HL-60/S4 (cell line): ENCODE results near the gene AGR3.

Source experiments
- in situ Hi-C: fragments of 300-500 bp; cut with MboI; formaldehyde crosslinking; loops from 2 replicates; pipeline ENCODE4 v1.14.3; 2022; ENCODE audit warnings: low sequenced_read_pairs

Gene AGR3

GRCh38 chr7:16839646-16840045 lies 42.1 kb downstream of the AGR3 start:
- in situ Hi-C loops, result no loop called here

GRCh38 chr7:16838891-16839290 lies 42.9 kb downstream of the AGR3 start:
- in situ Hi-C loops, result no loop called here

GRCh38 chr7:16838386-16838785 lies 43.4 kb downstream of the AGR3 start:
- in situ Hi-C loops, result no loop called here

DNA sequence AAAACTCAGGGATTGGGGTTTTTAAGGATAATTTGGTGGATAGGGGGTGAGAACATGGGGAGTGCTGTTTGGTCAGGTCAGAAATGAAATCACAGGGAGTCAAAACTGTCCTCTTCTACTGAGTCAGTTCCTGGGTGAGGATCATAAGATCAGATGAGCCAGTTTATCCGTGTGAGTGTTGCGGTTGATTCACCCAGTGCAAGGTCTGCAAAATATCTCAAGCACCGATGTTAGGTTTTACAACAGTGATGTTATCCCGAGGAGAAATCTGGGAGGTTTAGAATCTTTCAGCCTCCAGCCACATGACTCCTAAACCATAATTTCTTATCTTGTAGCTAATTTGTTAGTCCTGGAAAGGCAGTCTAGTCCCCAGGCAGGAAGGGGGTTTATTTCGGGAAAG lies 45.3 kb downstream of the AGR3 start:
- in situ Hi-C loops, result no loop called here

DNA sequence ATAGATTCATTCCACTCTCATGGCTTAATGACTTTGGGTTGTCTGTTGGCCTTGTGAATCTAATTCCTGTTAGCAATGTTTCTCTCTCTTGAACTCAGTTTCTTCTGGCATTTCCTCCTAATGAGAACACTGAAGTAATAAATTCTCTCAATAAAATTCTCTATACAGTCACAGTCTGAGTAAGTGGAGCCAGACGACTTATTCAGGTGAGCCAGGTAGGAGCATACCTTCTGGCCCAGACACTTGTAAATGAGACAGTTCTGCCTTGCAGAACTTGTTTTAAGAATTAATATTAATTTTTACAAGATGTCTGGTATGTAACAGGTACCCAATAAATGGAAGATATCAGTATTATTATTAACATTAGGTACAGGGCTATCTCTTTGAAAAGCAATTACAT lies 48.4 kb downstream of the AGR3 start:
- in situ Hi-C loops, result no loop called here

DNA sequence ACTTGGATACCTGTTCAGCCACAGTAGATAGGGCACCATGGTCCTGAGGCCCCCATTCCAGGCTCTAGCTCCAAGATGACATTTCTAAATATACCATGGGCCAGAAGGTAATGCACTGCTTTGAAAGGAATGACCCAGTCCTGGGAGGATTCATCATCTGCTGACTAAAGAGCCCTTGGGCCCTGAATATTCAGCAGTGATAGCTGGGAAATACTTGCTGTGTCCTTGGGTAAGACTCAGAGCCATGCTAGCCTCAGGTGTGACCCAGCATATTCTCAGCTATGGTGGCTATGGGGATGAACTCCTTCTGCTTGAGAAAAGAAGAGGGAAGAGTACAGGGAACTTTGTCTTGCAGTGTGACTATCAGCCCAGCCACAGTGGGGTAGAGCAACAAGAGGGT lies 55.7 kb downstream of the AGR3 start:
- in situ Hi-C loops, result no loop called here

DNA sequence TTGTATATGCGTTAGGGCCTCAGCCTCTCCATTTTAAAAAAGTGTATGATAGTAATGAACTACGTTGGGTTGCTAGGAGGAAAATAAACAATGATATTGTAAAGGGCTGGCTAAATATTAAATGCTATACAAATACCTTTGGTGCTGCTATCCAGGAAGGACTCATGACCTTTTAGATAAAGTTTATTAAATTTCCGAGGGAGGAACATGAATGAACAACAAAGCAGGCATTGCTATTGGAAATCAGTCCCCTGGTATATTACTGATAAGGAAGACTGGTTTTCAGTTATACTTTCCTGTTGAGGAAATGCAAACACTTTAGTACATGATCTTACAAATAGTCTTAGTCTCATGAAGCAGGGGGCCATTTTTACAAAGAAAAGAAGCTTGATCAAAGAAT lies 59.8 kb downstream of the AGR3 start:
- in situ Hi-C loops, result no loop called here

- in situ Hi-C loops, result no loop called here
Measured at GRCh38 chr7:16818732-16819131, 63.1 kb downstream of the AGR3 start.

GRCh38 chr7:16817536-16817935 lies 64.2 kb downstream of the AGR3 start:
- in situ Hi-C loops, result no loop called here

GRCh38 chr7:16816824-16817223 lies 65.0 kb downstream of the AGR3 start:
- in situ Hi-C loops, result no loop called here

- in situ Hi-C loops, result no loop called here
Measured at GRCh38 chr7:16815001-16815400, 66.8 kb downstream of the AGR3 start.

GRCh38 chr7:16813232-16813616 lies 68.6 kb downstream of the AGR3 start:
- in situ Hi-C loops, result no loop called here

DNA sequence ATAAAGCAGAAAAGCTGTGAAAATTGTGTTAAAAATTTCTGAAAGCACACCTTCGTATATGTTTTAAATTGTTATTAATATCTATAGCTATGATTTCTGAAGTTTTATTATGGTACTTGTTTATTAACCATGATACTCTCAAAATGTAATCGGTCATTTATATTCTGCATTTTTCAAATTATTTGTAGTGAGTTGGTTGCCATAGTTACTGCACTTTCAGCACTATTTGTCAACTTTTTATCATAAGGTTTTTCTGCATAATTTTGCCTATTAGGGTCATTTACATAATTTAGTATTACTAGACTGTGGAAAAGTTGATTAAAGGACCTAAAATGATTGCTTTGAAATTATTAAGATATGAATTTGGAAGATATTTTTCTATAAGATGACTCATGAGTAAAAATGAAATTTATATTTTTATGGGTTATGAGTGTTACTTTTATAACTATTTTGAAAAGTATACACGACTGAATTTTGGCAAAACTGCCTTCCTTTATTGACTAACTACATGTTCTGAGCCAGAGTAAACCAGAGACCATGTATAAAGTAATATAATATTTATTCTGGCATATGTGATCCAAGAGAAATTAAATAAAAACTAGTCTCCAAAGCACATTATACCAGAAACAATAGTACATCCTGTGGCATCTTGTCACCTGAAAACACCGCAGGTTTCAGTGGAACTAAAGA lies 69.1 kb downstream of the AGR3 start:
- in situ Hi-C loops, result no loop called here

DNA sequence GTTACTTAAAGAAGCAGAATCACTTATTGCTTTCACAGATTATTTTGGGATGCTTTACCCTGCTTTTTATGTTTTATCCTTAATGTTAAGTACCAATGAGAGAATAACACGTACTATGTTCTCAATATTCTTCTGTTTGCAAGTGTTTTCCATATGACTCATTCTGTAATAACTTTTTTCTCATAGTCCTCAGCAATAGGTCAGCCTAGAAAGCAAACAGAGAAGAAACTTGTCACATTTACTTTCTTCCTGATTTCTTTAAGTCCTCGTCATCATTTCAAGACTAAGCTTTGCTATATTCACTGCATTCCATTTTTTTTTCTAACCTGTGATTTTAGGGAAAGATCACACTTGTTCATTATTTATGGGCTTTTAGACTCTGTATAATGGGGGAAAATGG lies 70.2 kb downstream of the AGR3 start:
- in situ Hi-C loops, result no loop called here

DNA sequence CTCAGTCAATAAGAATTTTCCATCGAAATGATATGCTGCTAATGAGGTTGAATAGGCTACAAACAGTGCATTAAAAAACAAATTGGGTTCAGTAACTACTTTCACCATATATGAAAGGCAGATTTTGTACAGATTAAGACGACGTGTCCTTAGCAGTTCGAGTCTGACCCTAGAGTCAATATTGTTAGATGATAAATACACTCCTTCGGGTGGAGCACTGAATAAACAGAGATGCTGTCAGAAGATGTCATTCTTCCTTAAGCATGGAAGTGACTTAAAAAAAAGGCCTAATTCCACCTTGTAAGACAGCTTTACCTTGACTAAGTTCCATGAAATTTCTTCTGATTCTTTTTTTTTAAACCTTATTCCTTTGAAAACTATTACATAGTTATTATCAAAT lies 71.2 kb downstream of the AGR3 start:
- in situ Hi-C loops, result no loop called here

DNA sequence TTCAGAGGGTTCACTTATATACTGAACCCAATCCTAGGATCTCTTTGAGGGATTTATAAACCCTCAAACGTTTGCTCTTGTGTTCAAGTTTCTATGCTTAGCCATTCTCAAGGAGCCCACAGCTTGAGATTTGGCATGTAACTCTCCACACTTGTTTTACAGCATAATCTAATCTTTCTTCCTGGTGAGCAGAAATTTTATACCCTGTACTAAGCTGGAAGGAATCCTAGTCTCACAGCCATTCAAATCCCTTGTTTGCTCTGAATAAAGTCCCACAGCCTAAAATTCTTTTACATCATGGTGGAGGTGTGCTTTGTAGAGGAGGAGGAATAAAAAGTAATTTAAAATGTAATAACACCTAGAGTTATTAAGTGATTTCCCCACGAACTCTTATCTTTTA lies 71.7 kb downstream of the AGR3 start:
- in situ Hi-C loops, result no loop called here
